ENCODE data around the gene PRKAR1B.

- TF ChIP-seq EZH2 (IDR thresholded peaks at IDR 0.05) (no peak), CTCF (IDR thresholded peaks at IDR 0.05 in 2 of 3, conservative IDR thresholded peaks at IDR 0.05 in 1 of 3; ENCODE audit: borderline replicate concordance in 1 of 3, insufficient read depth in 1 of 3, low read depth in 2 of 3, low read length in 2 of 3) (no peak), ZNF274 (IDR thresholded peaks at IDR 0.05; ENCODE audit: low read depth, low read length) (no peak), POLR2A (IDR thresholded peaks at IDR 0.05; ENCODE audit: borderline replicate concordance, extremely low read depth, insufficient read depth, insufficient read length) (no peak)
Measured at GRCh38 chr7:772861-773621, 46.0 kb upstream of the PRKAR1B start.

All from HCT116 (cell line).